Measurements from ENCODE around the gene AGRN. TPM values are rescaled to one million over a fixed set of nuclear protein-coding genes. Genes with fewer than 3 reads are reported as not detected.

AGRN gene
- total RNA-seq, 1 donor from 2014 or later = 374 TPM

GRCh38 chr1:1003618-1004419 is 16.1 kb upstream of the AGRN start:
- no peak for DNase-seq (ENCODE audit: low spot score)

DNA sequence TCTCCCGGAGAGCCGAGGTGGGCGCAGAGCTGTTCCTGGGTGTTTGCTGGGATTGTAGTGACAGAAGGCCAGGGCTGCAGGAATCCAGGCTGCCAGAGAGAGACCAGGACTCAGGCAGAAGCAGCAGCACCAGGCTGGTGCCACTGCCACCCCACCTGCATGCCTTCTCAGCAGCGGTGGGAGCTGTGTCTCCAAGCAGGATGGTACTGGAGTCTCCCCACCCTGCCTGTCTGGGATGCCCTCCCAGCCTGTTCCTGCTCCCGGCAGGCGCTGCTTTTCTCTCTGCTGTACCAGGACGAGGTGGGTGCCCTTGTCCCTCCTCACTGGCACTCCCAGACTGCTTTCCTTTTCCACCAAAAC is 15.5 kb upstream of the AGRN start:
- Mint-ChIP-seq H3K4me1 (ENCODE audit: unreplicated experiment) (peaks cover 22% of the 10 kb centered on the region), H3K36me3 (ENCODE audit: low read depth, unreplicated experiment) (peaks cover 5% of the 10 kb centered on the region), H3K27me3 (ENCODE audit: unreplicated experiment) (peaks cover 11% of the 10 kb centered on the region), H3K9me3 (ENCODE audit: unreplicated experiment) (no peaks in the 10 kb centered on the region), H3K27ac (ENCODE audit: unreplicated experiment) (peak overlapping the region; percentile 81), H3K4me3 (ENCODE audit: unreplicated experiment) (peak overlapping the region; percentile 63)
- TF ChIP-seq, protein P1, sequence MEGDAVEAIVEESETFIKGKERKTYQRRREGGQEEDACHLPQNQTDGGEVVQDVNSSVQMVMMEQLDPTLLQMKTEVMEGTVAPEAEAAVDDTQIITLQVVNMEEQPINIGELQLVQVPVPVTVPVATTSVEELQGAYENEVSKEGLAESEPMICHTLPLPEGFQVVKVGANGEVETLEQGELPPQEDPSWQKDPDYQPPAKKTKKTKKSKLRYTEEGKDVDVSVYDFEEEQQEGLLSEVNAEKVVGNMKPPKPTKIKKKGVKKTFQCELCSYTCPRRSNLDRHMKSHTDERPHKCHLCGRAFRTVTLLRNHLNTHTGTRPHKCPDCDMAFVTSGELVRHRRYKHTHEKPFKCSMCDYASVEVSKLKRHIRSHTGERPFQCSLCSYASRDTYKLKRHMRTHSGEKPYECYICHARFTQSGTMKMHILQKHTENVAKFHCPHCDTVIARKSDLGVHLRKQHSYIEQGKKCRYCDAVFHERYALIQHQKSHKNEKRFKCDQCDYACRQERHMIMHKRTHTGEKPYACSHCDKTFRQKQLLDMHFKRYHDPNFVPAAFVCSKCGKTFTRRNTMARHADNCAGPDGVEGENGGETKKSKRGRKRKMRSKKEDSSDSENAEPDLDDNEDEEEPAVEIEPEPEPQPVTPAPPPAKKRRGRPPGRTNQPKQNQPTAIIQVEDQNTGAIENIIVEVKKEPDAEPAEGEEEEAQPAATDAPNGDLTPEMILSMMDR (IDR thresholded peaks at IDR 0.05; ENCODE audit: unreplicated experiment) = no peak
- no peak for DNase-seq (ENCODE audit: low spot score)

More at GRCh38 chr1:1003618-1004419, 16.1 kb upstream of the AGRN start:
- Mint-ChIP-seq H3K4me3 (ENCODE audit: unreplicated experiment) (no peak overlapping the region), H3K9me3 (ENCODE audit: unreplicated experiment) (no peaks in the 10 kb centered on the region), H3K27me3 (ENCODE audit: unreplicated experiment) (peaks cover 11% of the 10 kb centered on the region), H3K4me1 (ENCODE audit: unreplicated experiment) (peaks cover 22% of the 10 kb centered on the region), H3K36me3 (ENCODE audit: low read depth, unreplicated experiment) (peaks cover 5% of the 10 kb centered on the region), H3K27ac (ENCODE audit: unreplicated experiment) (no peak overlapping the region)
- TF ChIP-seq, protein P1 (IDR thresholded peaks at IDR 0.05; ENCODE audit: unreplicated experiment) = no peak

GRCh38 chr1:1004780-1005697 is 14.9 kb upstream of the AGRN start:
- peak; percentile 32 for DNase-seq (ENCODE audit: low spot score)
- Mint-ChIP-seq H3K27ac (ENCODE audit: unreplicated experiment) (peak overlapping the region; percentile 81), H3K27me3 (ENCODE audit: unreplicated experiment) (peaks cover 11% of the 10 kb centered on the region)

DNA sequence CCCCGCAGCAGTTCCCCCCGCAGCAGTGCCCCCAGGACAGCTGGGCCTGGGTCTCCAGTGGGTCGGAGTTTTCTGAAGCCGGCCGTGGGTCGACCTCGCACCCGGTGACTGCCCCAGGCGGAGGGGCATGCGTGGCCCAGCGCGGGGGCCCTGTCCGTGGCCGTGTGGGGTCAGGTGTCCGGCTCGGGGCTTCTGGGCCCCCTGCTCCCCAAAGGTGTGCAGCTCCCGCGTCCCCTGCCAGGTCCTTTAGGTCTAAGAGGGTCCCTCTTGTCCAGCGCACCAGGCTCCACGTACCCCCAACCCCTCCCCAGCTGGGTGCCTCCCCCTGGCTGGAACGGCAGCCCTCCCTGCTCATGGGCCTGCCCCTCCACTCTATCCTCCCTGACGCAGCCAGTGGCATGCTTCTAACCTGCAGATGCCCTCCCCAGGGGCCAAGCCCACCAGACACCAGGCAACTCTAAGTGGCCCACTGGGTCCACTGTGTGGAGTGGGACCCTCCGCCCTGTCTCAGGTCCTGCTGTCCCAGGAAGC is 14.1 kb upstream of the AGRN start:
- Mint-ChIP-seq H3K36me3 (ENCODE audit: low read depth, unreplicated experiment) (peaks cover 5% of the 10 kb centered on the region), H3K4me3 (ENCODE audit: unreplicated experiment) (no peak overlapping the region), H3K27me3 (ENCODE audit: unreplicated experiment) (peaks cover 11% of the 10 kb centered on the region), H3K27ac (ENCODE audit: unreplicated experiment) (no peak overlapping the region), H3K4me1 (ENCODE audit: unreplicated experiment) (peaks cover 22% of the 10 kb centered on the region), H3K9me3 (ENCODE audit: unreplicated experiment) (no peaks in the 10 kb centered on the region)
- DNase-seq (ENCODE audit: low spot score) = no peak
- TF ChIP-seq, protein P1 (IDR thresholded peaks at IDR 0.05; ENCODE audit: unreplicated experiment) = no peak

More at GRCh38 chr1:1004780-1005697, 14.9 kb upstream of the AGRN start:
- TF ChIP-seq, protein P1 (IDR thresholded peaks at IDR 0.05; ENCODE audit: unreplicated experiment) = no peak
- H3K4me3 Mint-ChIP-seq (ENCODE audit: unreplicated experiment) = peak overlapping the region; percentile 63
- peaks cover 5% of the 10 kb centered on the region for H3K36me3 Mint-ChIP-seq (ENCODE audit: low read depth, unreplicated experiment)
- H3K9me3 Mint-ChIP-seq (ENCODE audit: unreplicated experiment) = no peaks in the 10 kb centered on the region
- H3K4me1 Mint-ChIP-seq (ENCODE audit: unreplicated experiment) = peaks cover 22% of the 10 kb centered on the region

Data from endothelial cell (in vitro differentiated cells).